Panc1 (cell line): ENCODE results near the gene RAB12. TPM values are rescaled to one million over a fixed set of nuclear protein-coding genes. Genes with fewer than 3 reads are reported as not detected.

ENCODE experiments used
- ATAC-seq: fragments of 200-7000 bp; cut with Tn5 transposase; 2 replicates; pipeline ENCODE4 v1.9.1; 2020; ENCODE audit warnings: mild to moderate bottlenecking, moderate library complexity
- BruUV-seq: library from RNA; stranded (reverse); fragments of 400-500 nt; replicated peaks from 2 replicates; lab custom pipeline; 2021; lab: Mats Ljungman, UMichigan
- CTCF ChIA-PET: fragments of 300-600 bp; sonication (Branson Sonifier 250); formaldehyde crosslinking; loops from one replicate; lab custom pipeline; 2022; ENCODE audit warnings: antibody characterized with exemption; lab: Charles Lee
- POLR2A ChIA-PET: fragments of 300-600 bp; sonication (Branson Sonifier 250); formaldehyde crosslinking; loops from one replicate; lab custom pipeline; 2022; ENCODE audit warnings: antibody characterized with exemption; lab: Charles Lee
- DNase-seq: peaks from one replicate; pipeline ENCODE4 v3.0.0-alpha.2; 2010; ENCODE audit warnings: low read depth, low spot score
- H3K27ac ChIP-seq: 2 replicates; pipeline ENCODE4 v1.5.1; 2011; ENCODE audit warnings: mild to moderate bottlenecking, low read length, inconsistent platforms
- H3K27me3 ChIP-seq: fragments of 200-500 bp; sonication (Bioruptor generic); 2 replicates; pipeline ENCODE4 v1.6.0; 2014; ENCODE audit warnings: low read length, inconsistent platforms; ENCODE audit not compliant: control insufficient read depth, insufficient read depth
- H3K36me3 ChIP-seq: fragments of 200-500 bp; sonication (Bioruptor generic); 2 replicates; pipeline ENCODE4 v1.5.1; 2014; ENCODE audit warnings: inconsistent platforms, mild to moderate bottlenecking, low read length, moderate library complexity; ENCODE audit not compliant: control insufficient read depth, insufficient read depth
- H3K4me1 ChIP-seq: 2 replicates; pipeline ENCODE4 v1.5.1; 2011; ENCODE audit warnings: inconsistent platforms, mild to moderate bottlenecking, low read length, moderate library complexity; ENCODE audit not compliant: control insufficient read depth, insufficient read depth
- H3K4me3 ChIP-seq, 2 experiments: 2 replicates each; pipeline ENCODE4 v1.5.1; 2011 to 2012; ENCODE audit warnings: low read depth in 2 of 2, low read length in 2 of 2, mild to moderate bottlenecking in 2 of 2, inconsistent platforms in 1 of 2, moderate library complexity in 1 of 2
- H3K9me3 ChIP-seq: fragments of 200-500 bp; sonication (Bioruptor generic); 2 replicates; pipeline ENCODE4 v1.5.1; 2014; ENCODE audit warnings: low read depth, mild to moderate bottlenecking, inconsistent platforms, low read length, moderate library complexity; ENCODE audit not compliant: control insufficient read depth, insufficient read depth
- POLR2AphosphoS5 ChIP-seq: IDR thresholded peaks from 2 replicates; pipeline ENCODE4 v1.6.1; 2012; ENCODE audit warnings: mild to moderate bottlenecking, low read depth, low read length, moderate library complexity
- SIN3A ChIP-seq: IDR thresholded peaks from 2 replicates; pipeline ENCODE4 v1.6.1; 2012; ENCODE audit warnings: low read depth, mild to moderate bottlenecking, low read length, moderate library complexity, borderline replicate concordance; ENCODE audit not compliant: insufficient read depth
- TCF7L2 ChIP-seq: IDR thresholded peaks from 2 replicates; pipeline ENCODE4 v1.6.1; 2011; ENCODE audit warnings: mild to moderate bottlenecking, low read depth, low read length, inconsistent platforms
- in situ Hi-C: cut with HindIII; loops from 2 replicates; pipeline ENCODE4 v1.10.0; 2016; ENCODE audit warnings: low sequenced_read_pairs, low pct_unique_long_range_greater_than_20kb
- intact Hi-C: fragments of 100-400 bp; cut with micrococcal nuclease; formaldehyde crosslinking; loops from one replicate; pipeline ENCODE4 v1.10.0; 2022; ENCODE audit not compliant: unreplicated experiment
- total RNA-seq: library from RNA; stranded (reverse); gene quantifications from one replicate; pipeline ENCODE4 v1.2.1, GENCODE V29; 2021; ENCODE audit not compliant: unreplicated experiment
- TF ChIP-seq, protein P1 (sequence below): fragments of 450-650 bp; IDR thresholded peaks from 2 replicates; pipeline ENCODE4 v1.5.1; 2017; ENCODE audit warnings: mild to moderate bottlenecking
- TF ChIP-seq, protein P2 (sequence below), 2 experiments: IDR thresholded peaks; 2 replicates each; pipeline ENCODE4 v1.6.1; 2011 to 2012; ENCODE audit warnings: low read depth in 2 of 2, control low read depth in 1 of 2, low read length in 1 of 2, mild to moderate bottlenecking in 1 of 2, moderate library complexity in 1 of 2; ENCODE audit not compliant: insufficient read depth in 1 of 2

Gene RAB12
- total RNA-seq, 1 experiment from 2014 or later: 35.7 TPM

DNA sequence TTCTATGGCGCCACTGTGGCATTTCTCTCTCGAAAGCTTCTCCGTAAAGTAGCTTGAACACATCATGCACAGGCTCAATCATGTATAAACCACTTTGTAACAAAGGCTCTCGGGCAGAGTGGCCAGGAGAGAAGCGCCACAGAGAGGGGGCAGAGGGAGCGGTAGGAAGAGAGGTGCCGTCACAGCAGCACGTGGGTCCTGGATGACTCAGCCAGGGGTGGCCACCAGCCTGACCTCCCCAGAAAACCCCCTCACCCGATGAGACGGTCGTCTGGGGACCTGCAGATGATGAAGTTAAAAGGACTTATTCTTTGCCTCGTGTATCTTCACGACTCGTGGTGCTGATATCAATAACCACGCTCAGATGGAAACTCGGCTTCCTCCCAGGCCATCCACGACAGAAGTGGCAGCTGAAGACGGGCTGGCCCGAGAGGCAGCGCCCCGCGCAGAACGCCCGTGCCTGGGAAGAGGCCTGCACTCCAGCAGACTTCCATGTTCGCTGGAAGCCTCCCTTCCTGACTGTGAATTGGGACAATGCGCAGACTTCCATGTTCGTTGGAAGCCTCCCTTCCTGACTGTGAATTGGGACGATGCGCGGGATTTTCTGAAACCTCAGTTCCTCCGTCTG lies 49.7 kb downstream of the RAB12 start:
- CTCF ChIA-PET: interaction anchor here (0.6 to 0.7 kb wide), 2 partner anchors 9 to 261 kb away, joined by 5 to 8 read pairs; no protein-coding TSS in a partner anchor
- intact Hi-C loops: no loop called here
- TF ChIP-seq SIN3A: no peak
- TF ChIP-seq, protein P1, sequence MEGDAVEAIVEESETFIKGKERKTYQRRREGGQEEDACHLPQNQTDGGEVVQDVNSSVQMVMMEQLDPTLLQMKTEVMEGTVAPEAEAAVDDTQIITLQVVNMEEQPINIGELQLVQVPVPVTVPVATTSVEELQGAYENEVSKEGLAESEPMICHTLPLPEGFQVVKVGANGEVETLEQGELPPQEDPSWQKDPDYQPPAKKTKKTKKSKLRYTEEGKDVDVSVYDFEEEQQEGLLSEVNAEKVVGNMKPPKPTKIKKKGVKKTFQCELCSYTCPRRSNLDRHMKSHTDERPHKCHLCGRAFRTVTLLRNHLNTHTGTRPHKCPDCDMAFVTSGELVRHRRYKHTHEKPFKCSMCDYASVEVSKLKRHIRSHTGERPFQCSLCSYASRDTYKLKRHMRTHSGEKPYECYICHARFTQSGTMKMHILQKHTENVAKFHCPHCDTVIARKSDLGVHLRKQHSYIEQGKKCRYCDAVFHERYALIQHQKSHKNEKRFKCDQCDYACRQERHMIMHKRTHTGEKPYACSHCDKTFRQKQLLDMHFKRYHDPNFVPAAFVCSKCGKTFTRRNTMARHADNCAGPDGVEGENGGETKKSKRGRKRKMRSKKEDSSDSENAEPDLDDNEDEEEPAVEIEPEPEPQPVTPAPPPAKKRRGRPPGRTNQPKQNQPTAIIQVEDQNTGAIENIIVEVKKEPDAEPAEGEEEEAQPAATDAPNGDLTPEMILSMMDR: no peak
- TF ChIP-seq TCF7L2: no peak
- TF ChIP-seq, protein P2, sequence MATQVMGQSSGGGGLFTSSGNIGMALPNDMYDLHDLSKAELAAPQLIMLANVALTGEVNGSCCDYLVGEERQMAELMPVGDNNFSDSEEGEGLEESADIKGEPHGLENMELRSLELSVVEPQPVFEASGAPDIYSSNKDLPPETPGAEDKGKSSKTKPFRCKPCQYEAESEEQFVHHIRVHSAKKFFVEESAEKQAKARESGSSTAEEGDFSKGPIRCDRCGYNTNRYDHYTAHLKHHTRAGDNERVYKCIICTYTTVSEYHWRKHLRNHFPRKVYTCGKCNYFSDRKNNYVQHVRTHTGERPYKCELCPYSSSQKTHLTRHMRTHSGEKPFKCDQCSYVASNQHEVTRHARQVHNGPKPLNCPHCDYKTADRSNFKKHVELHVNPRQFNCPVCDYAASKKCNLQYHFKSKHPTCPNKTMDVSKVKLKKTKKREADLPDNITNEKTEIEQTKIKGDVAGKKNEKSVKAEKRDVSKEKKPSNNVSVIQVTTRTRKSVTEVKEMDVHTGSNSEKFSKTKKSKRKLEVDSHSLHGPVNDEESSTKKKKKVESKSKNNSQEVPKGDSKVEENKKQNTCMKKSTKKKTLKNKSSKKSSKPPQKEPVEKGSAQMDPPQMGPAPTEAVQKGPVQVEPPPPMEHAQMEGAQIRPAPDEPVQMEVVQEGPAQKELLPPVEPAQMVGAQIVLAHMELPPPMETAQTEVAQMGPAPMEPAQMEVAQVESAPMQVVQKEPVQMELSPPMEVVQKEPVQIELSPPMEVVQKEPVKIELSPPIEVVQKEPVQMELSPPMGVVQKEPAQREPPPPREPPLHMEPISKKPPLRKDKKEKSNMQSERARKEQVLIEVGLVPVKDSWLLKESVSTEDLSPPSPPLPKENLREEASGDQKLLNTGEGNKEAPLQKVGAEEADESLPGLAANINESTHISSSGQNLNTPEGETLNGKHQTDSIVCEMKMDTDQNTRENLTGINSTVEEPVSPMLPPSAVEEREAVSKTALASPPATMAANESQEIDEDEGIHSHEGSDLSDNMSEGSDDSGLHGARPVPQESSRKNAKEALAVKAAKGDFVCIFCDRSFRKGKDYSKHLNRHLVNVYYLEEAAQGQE (IDR thresholded peaks at IDR 0.05; ENCODE audit: insufficient read depth in 1 of 2, low read depth in 2 of 2, low read length in 1 of 2): no peak
- TF ChIP-seq POLR2AphosphoS5: no peak
- in situ Hi-C loops: no loop called here
- H3K36me3 ChIP-seq: no peaks in the 10 kb centered on the region
- POLR2A ChIA-PET: no interaction called here
- no peaks in the 10 kb centered on the region for H3K9me3 ChIP-seq
- H3K4me3 ChIP-seq: no peak overlapping the region
- BruUV-seq: no TSS peak
- H3K27me3 ChIP-seq: no peaks in the 10 kb centered on the region
- no peak for DNase-seq
- ATAC-seq: no peak
- H3K4me1 ChIP-seq: peaks cover 3% of the 10 kb centered on the region; the same call in 1 of the 2 replicates
- H3K27ac ChIP-seq: no peak overlapping the region

DNA sequence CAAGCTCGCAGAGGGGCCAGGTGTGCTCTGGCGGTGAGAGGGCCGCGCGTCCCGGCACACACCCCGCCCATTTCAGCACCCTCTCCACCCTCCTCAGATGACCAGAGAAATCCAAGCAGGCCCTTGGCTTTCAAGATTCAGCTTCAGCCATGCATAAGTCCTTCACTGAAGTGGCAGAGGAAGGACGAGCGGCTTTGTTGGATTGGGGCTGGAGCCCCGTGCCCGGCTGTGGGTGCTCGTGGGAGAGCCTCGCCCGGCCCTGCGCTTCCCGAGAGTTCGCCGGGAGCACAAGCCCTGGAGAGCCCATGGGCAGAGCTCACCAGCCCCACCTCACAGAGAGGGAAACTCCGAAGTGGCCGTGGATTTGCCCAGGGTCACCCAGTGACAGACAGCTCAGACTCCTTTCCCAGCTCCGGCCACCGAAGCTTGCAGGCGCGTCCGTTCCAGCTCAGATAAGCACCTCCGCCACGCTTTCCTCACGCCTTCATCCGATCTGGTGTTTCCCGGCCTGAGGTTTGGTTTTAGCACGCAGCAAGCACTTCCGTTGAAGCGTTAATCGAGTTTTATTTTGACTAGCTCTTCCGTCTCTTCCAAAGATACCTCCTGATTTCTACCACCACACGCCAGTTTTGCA lies 50.5 kb downstream of the RAB12 start:
- intact Hi-C loops (no loop called here), in situ Hi-C loops (no loop called here)
- DNase-seq (no peak), ATAC-seq (no peak)
- H3K27me3 ChIP-seq: no peaks in the 10 kb centered on the region
- no peaks in the 10 kb centered on the region for H3K36me3 ChIP-seq
- POLR2A ChIA-PET: no interaction called here
- peaks cover 3% of the 10 kb centered on the region; the same call in 1 of the 2 replicates for H3K4me1 ChIP-seq
- no peak overlapping the region for H3K27ac ChIP-seq
- CTCF ChIA-PET: no interaction called here
- TF ChIP-seq SIN3A (no peak), POLR2AphosphoS5 (no peak), TCF7L2 (no peak)
- TF ChIP-seq, protein P2 (IDR thresholded peaks at IDR 0.05; ENCODE audit: insufficient read depth in 1 of 2, low read depth in 2 of 2, low read length in 1 of 2): no peak
- TF ChIP-seq, protein P1: no peak
- H3K9me3 ChIP-seq: no peaks in the 10 kb centered on the region; the same call in 1 of the 2 replicates
- no TSS peak for BruUV-seq
- H3K4me3 ChIP-seq: no peak overlapping the region
